Psoas muscle (tissue), 8 donors: Measurements from ENCODE around the gene VEGFC. TPM values are rescaled to one million over a fixed set of nuclear protein-coding genes. Genes with fewer than 3 reads are reported as not detected.

Experiments
- ATAC-seq, 4 donors: fragments of 200-7000 bp; cut with Tn5 transposase; one replicate each; pipeline ENCODE4 v1.9.1; 2020; ENCODE audit warnings: moderate library complexity in 3 of 4, mild to moderate bottlenecking in 2 of 4
- DNase-seq, 2 donors: peaks; one replicate each; pipeline ENCODE4 v3.0.0-alpha.2; 2020
- H3K27ac ChIP-seq: fragments of 200-600 bp; one replicate; pipeline ENCODE4 v1.8.0; 2022
- H3K27me3 ChIP-seq, 3 donors: fragments of 200-600 bp in 1 of 3; one replicate each; pipeline versions ENCODE4 v1.6.1 to v1.8.0; 2013 to 2022; ENCODE audit warnings: low read length in 2 of 3, mild to moderate bottlenecking in 2 of 3, moderate library complexity in 1 of 3; ENCODE audit not compliant: insufficient read depth in 3 of 3
- H3K36me3 ChIP-seq, 2 donors: fragments of 200-600 bp in 1 of 2; one replicate each; pipeline versions ENCODE4 v1.6.1 to v1.8.0; 2013 to 2022; ENCODE audit warnings: low read depth in 1 of 2, mild to moderate bottlenecking in 1 of 2, moderate library complexity in 1 of 2; ENCODE audit not compliant: insufficient read depth in 1 of 2
- H3K4me1 ChIP-seq: fragments of 200-600 bp; one replicate; pipeline ENCODE4 v1.8.0; 2022
- H3K4me3 ChIP-seq: fragments of 200-600 bp; one replicate; pipeline ENCODE4 v1.8.0; 2022; ENCODE audit warnings: mild to moderate bottlenecking
- H3K9me3 ChIP-seq: fragments of 200-600 bp; one replicate; pipeline ENCODE4 v1.8.0; 2022
- CTCF ChIP-seq: fragments of 200-600 bp; IDR thresholded peaks from one replicate; pipeline ENCODE4 v1.8.0; 2022; ENCODE audit warnings: antibody characterized with exemption
- WGBS, 3 donors: extraction: QIAGEN DNeasy Blood & Tissue Kit; methylation state at CpG; one replicate each; pipeline versions ENCODE4 v1.1.6 to v1.1.7; 2013; 5-methylcytosine and 5-hydroxymethylcytosine counted together
- intact Hi-C, 2 donors: fragments of 100-400 bp; cut with DNase I; formaldehyde crosslinking; loops; one replicate each; pipeline versions ENCODE4 v1.11.0 to v1.14.2; 2022
- polyA plus RNA-seq, 3 donors: library from polyadenylated mRNA; stranded (reverse); fragments of 200-250 nt; gene quantifications; one replicate each; pipeline ENCODE4 v1.2.3, GENCODE V29; 2013
- total RNA-seq, 4 donors: library from RNA; stranded (reverse); fragmentation: NEBNext Ultra II Directional in 2 of 4; extraction: Animal tissue kit (Norgen Biotek cat#: 25700) in 2 of 4; gene quantifications; one replicate each; pipeline versions ENCODE4 v1.2.1 to v1.2.4, GENCODE V29; 2021 to 2023
- donor health status: healthy with polysubstance abuse.
- donor health status: DM: no; HTN: no; CAD: no; lungs with moderate emphysema.
- donor health status: Bipolar disorder and iron deficiency.
- donor health status: healthy.
- donor health status: DM: yes; HTN: yes; CAD: no.
- donor health status: DM: no; HTN: no; CAD: no.
- donor health status: DM: no; HTN: no; CAD: no.
- donor health status: DM: yes; HTN: yes; CAD: no.

Gene VEGFC
- total and polyA plus RNA-seq, 7 donors, result 1.8 to 7.0 (median 3.0) TPM

- 83 to 92% (median 84%) methylated on average over 2 of the region's 2 CpGs for WGBS, 3 donors
- Histone ChIP-seq H3K27me3 (peaks cover 0 to 2% (median 0%) of the 10 kb centered on the region in 3 donors), H3K4me3 (no peak overlapping the region), H3K27ac (no peak overlapping the region), H3K4me1 (no peaks in the 10 kb centered on the region), H3K9me3 (no peaks in the 10 kb centered on the region), H3K36me3 (no peaks in the 10 kb centered on the region)
- no peak for ATAC-seq
- no peak for DNase-seq
- no peak for TF ChIP-seq CTCF
- intact Hi-C loops, result no loop called here
These were observed 57.4 kb downstream of the VEGFC start for GRCh38 chr4:176735300-176735699.

- 66 to 69% (median 67%) methylated on average over 4 of the region's 4 CpGs for WGBS, 3 donors
- Histone ChIP-seq H3K4me1 (no peaks in the 10 kb centered on the region), H3K27ac (no peak overlapping the region), H3K36me3 (no peaks in the 10 kb centered on the region), H3K4me3 (no peak overlapping the region), H3K27me3 (peaks cover 0 to 2% (median 0%) of the 10 kb centered on the region in 3 donors), H3K9me3 (no peaks in the 10 kb centered on the region)
- ATAC-seq (no peak), DNase-seq (no peak)
- intact Hi-C loops, result no loop called here
- TF ChIP-seq CTCF, result no peak
These were observed 58.3 kb downstream of the VEGFC start for GRCh38 chr4:176734461-176734860.

DNA sequence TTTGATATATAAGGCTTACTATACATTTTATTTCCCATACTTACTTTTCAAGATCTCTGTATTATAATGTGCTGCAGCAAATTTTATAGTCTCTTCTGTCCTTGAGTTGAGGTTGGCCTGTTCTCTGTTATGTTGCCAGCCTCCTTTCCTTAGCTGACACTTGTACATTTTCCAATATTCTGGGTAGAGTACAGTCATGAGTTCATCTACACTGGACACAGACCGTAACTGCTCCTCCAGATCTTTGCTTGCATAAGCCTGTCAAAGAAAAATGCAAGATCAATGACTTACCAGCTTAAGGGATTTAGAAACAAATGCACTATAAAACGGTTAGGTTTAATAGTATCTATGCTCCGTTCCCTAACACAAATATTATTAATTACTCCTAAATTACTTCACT lies 63.2 kb downstream of the VEGFC start:
- TF ChIP-seq CTCF, result no peak
- Histone ChIP-seq H3K27me3 (no peaks in the 10 kb centered on the region), H3K9me3 (no peaks in the 10 kb centered on the region), H3K27ac (no peak overlapping the region), H3K4me1 (no peaks in the 10 kb centered on the region), H3K4me3 (no peak overlapping the region), H3K36me3 (no peaks in the 10 kb centered on the region)
- intact Hi-C loops, result no loop called here
- 42 to 53% (median 47%) methylated on average over 3 of the region's 3 CpGs for WGBS, 3 donors
- DNase-seq, result no peak
- ATAC-seq, result peak in 2 of 4 donors; percentile 44 to 65

DNA sequence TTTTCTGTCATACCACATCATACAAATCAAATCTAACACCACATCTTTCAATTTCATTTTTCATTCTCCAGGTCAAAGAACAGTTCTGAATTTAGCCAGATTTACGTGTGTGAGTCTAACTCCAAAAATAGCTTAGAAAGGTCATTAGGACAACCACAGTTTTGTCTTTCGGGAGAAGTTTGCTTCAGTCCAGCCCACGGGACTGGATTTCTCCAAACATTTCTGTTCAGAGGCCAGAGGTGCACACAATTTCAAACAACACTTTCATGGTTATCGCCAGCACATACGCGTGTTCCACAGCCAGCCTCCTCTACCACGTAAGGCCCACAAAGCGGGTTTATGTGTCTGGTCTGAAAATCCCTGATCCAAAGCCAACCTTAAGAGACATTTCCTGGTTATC lies 65.9 kb downstream of the VEGFC start:
- no peaks in the 10 kb centered on the region for H3K4me1 ChIP-seq
- no peak overlapping the region for H3K27ac ChIP-seq
- H3K36me3 ChIP-seq, result no peaks in the 10 kb centered on the region
- WGBS, 3 donors, result 35 to 44% (median 41%) methylated on average over 8 of the region's 8 CpGs
- no peak overlapping the region for H3K4me3 ChIP-seq
- TF ChIP-seq CTCF, result no peak
- intact Hi-C loops, result no loop called here
- no peaks in the 10 kb centered on the region for H3K9me3 ChIP-seq
- H3K27me3 ChIP-seq, result no peaks in the 10 kb centered on the region
- ATAC-seq, result peak in 3 of 4 donors; percentile 26 to 50 (median 30)
- DNase-seq, result no peak

- ATAC-seq, result no peak
- H3K27me3 ChIP-seq, result no peaks in the 10 kb centered on the region
- peaks cover 0 to 2% of the 10 kb centered on the region in 2 donors for H3K36me3 ChIP-seq
- intact Hi-C loops, result no loop called here
- no peak for TF ChIP-seq CTCF
- WGBS, 3 donors, result 79 to 88% (median 84%) methylated on average over 3 of the region's 3 CpGs
- no peak overlapping the region for H3K4me3 ChIP-seq
- H3K27ac ChIP-seq, result no peak overlapping the region
- peaks cover 3% of the 10 kb centered on the region for H3K9me3 ChIP-seq
- DNase-seq, result no peak
- H3K4me1 ChIP-seq, result no peaks in the 10 kb centered on the region
These were observed 71.3 kb downstream of the VEGFC start for GRCh38 chr4:176721459-176721858.
